GM21515 (cell line): ENCODE results near the gene PSMB3.

Source experiments
- ATAC-seq: cut with Tn5 transposase; IDR thresholded peaks from one replicate; pipeline ENCODE4 v1.9.1; 2021; ENCODE audit not compliant: unreplicated experiment

Gene PSMB3

DNA sequence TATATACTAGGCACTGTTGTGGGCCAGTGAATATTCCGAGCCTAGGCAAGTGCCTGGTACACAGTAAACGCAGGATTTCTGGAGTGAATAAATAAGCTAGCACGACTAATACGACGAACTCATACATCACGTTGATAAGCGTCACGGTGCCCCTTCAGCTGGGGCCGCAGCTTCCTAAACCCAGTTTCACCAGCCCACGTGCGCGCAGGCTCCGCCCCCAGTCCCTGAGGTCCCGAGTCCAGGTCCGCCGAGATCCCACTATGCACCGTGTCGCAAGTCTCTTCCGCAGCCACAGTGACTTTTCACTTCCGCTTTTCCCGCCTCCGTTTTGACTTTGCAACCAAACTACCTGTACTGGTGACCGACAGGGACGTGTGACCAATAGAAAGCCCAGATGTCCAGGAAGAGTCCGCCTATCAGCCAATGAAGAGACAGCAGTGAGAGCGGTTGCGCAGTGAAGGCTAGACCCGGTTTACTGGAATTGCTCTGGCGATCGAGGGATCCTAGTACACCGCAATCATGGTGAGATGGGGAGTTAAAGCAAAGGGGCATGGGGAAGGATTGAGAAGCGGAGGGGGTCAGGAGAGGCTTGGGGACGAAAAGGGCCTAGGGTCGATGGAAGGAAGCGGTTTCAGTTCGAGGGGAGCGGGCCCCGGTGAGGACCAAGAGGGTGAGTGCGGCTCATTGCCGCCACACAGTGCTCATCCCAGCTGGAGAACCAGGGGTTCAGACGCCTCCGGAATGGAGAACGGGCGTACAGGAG lies at the start of gene PSMB3:
Gene PSMB3 (plus strand): TSS at position 434 of the 763 bp plus-strand sequence. CDS start 86 bp downstream, at position 520.
- ATAC-seq, result peak; percentile 80

DNA sequence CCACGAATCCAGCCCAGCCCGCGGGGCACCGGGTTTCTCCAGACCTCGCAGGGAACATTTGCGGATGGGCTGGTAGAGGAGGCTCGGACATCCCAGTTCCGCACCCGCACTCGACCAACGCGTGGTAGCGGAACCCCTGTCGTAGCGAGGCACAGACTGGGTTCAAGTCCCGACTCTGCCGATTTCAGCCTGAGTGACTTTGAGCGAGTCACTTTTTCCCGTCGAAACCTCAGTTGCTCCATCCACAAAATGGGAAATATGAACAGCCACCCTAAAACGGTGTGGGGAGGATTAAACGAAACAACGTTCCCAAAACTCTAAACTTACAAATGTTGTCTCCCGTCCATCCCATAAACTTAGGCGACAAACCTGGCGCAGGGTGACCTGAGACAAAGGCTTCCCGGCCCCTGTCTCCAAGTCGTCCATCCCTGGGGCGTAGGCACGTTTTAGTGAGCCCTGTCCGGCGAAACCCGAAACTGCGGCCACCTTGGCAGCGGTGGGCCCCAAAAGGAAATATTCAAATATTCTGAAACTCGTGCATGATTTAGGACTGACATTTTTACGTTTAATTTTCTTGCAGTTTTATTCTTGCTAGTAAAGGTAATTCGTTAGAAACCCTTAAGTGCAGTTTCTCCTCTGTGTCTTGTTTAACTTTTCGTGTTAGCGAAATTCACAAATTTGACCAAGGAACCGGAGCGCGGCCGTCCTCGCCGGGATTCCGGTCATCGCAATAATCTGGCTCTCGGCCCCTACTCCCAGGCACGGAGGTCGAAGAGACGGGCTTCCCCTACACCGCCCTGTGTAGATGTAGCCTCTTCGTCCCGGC lies 49.4 kb upstream of the PSMB3 start:
- ATAC-seq, result no peak

DNA sequence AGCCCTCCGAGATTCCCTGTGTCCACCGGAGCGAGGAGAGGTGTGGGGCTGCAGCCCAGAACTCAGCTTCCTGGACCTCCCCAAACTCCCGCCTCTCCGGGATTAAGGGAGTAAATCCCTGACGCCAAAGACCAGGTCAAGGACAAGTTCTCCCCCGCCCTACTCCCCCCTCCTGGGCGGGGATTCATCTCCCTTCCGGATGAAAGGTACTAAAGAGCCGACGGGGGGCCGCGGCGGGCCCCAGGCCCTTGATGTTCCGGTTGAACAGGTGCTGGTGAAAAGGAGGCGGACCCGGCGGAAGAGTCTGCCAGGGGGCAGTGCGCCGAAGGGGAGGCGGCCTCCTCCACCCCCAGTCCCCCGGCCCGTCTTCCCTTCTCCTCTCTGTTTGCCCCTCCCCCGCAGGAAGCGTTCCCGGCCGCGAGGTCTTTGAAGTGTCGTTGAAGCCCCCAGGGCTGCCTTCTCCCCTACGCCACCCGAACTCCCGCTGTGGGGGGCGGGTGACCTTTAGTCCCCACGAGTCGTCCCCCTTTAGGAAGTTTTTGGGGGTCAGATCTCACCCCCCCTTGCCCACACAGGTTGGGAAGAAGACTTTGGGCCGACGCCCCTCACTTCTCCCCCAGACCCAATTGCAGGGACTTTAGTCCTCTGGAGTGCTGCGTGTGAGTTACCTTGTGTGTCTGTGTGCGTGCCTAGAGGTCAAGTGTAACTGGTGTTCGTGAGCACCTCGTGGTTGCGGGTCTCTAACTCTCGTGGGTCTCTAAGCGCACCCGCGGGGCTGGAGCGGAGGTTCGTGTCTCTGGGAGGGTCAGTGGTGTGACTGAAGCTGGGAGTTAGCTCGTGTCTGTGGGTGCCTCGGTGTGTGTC lies 48.6 kb upstream of the PSMB3 start:
- no peak for ATAC-seq

DNA sequence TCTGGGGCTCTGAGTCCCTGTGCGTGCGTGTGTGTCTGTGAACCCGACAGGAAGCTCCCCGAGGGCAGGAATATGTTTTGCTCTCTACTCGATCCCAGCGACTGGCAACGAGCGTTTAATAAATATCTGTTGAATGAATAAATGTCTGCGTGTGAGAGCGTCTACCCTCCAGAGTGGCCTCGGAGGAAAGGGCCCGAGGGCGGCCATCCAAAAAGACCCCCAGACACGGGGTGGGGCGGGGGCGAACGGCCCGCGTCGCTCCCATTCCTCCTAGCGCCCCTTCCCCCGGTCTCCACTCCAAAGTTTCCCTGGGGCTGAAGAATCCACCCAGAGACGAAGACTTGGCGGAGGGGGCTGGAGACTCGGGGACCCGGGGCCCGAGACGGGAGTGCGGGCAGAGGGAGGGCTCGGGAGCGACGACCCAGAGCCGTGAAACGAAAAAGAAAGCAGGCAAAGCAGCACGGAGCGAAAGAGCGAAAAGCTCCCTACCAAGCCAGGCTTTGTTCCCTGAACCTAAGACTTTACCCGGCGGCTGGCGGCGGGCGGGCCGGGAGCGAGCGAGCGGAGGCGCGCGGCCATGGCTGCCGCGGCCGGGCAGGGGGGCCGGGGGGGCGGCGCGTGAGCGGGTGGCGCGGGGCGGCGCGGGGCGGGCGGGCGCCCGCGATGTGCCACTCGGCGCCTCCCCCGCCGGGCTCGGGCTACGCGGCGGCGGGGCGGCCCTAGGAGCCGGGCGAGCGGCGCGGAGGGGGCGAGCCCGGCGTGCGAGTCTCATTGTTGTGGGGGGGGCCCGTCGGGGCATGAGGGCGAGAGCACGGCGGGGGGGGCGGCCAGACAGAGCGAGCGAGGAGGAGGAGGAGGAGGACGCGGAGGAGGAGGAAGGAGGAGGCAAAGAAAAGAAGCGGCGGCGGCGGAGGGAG lies 47.7 kb upstream of the PSMB3 start, which contains the start of gene MLLT6:
Gene MLLT6 (plus strand): TSS at position 668 of the 917 bp plus-strand sequence. CDS start 360 bp downstream, outside the sequence.
- ATAC-seq, result no peak

DNA sequence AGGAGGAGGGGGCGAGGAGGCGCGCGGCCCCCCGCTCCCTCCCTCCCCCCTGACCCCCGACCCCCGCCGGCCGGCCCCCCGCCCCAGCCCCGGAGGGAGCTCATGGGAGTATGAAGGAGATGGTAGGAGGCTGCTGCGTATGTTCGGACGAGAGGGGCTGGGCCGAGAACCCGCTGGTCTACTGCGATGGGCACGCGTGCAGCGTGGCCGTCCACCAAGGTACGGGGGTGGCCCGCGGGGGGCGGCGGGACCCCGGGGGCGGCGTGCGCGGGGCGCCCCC lies 47.1 kb upstream of the PSMB3 start:
- no peak for ATAC-seq

DNA sequence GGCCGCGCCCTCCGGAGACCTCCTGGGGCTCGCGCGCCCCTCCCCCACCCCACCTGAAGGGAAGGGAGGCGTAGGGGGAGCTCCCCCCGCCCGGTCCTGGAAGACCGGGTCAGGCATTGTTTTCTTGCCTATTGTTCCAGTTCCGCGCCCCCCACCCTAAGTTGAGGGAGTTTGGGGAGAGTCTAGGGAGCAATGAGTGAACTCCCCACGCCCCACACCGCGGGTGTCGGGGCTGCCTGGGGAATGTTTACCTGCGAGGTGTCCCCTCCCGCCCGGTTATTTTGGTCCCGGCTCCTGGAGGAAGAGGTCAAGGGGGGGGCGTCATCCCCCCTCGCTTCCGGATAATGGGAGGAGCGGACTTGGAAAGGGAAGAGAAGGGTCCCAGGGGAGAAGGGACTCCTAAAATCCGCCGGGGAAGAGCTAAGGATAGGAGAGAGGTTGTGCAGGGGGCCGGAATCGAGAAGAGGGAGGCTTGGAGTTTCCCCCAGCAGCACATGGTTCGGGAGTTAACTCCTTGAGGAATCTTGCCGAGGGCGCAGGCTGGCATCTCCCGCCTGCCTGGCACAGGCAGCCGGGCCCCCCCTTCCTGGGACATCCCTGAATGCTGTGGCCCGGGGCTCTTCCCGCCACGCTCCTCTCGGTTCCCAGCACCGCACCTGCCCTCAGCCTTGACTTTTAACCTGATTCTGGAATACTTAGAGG lies 46.6 kb upstream of the PSMB3 start:
- ATAC-seq, result no peak

DNA sequence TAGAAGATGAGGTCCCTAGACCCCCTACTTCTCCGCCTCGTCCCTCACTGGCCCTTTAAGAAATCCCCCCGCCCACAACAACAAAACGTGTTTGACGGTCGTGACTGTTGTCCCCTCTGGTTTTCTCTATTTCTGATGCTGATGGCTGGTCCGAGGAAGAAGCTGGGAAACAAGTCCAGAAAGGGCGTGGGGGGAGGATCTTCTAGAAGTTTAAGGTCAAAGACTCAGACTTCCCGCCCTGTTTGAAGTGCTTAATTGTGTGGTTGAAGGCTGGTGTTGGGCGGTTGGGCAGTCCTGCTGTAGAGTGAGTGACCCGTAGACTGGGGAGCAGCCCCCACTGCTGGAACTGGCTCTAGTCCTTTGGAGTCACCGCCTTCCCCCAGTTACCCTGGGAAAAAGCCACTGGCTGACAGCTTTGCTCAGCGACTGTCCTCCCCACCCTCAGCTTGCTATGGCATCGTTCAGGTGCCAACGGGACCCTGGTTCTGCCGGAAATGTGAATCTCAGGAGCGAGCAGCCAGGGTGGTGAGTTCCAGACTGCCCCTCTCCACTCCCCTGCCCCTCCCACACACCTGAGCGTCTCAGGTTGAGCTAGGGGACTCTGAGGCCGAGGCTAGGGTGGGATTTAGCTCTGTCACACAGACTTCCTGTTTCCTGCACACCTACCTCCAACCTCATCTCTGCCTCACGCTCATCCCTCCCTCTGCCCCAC lies 45.9 kb upstream of the PSMB3 start:
- ATAC-seq, result no peak

DNA sequence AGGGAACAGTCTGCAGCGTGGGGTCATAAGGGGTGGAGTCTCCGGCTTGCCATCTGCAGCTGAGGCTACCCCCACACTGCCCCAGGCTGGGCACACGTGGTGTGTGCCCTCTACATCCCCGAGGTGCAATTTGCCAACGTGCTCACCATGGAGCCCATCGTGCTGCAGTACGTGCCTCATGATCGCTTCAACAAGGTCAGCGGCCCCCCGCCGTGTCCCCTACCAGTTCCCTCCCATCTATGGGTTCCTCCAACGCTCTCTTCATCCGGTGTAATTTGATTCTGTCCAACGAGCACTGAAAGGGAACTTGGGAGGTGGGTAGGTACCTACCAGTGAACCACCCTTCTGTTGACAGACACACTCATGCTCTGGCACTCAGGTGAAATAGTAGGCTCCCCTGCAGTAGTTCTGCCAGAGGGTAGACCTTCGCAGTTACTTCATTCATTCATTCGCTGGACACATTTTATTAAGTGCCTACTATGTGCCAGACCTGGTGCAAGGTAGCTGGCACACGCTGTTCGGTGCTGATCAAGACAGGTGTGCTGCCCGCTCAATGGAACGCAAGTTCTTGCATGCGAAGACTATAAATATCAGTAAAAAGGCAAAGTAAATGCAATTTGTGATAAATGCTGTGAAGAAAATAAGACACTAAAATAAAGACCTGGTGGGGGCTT lies 44.7 kb upstream of the PSMB3 start:
- no peak for ATAC-seq

DNA sequence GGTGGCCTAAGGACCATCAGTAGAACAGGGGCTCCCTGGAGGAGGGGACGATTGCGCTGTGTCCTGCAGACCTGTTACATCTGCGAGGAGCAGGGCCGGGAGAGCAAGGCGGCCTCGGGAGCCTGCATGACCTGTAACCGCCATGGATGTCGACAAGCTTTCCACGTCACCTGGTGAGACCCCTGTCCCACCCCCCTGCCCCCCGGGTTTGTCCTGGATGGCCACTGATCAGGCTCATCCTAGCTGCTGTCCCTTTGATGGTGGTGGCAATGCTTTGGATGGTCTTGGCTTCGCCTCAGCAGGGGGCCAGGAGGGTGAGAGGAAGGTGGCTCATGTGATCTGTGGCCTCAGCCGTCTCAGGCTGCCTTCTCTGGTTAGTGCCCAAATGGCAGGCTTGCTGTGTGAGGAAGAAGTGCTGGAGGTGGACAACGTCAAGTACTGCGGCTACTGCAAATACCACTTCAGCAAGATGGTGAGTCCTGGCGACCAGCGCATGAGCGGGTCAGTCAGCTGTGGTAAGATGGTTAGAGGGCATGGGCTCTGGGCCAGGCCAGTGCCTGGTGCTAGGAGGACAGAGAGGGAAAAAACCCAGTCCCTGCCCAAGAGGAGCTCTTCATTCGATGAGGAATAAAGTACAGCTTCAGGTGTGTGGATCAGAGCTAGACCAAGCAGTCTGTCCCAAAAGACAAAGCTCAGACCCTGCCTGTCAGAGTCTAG lies 43.3 kb upstream of the PSMB3 start:
- ATAC-seq, result no peak

DNA sequence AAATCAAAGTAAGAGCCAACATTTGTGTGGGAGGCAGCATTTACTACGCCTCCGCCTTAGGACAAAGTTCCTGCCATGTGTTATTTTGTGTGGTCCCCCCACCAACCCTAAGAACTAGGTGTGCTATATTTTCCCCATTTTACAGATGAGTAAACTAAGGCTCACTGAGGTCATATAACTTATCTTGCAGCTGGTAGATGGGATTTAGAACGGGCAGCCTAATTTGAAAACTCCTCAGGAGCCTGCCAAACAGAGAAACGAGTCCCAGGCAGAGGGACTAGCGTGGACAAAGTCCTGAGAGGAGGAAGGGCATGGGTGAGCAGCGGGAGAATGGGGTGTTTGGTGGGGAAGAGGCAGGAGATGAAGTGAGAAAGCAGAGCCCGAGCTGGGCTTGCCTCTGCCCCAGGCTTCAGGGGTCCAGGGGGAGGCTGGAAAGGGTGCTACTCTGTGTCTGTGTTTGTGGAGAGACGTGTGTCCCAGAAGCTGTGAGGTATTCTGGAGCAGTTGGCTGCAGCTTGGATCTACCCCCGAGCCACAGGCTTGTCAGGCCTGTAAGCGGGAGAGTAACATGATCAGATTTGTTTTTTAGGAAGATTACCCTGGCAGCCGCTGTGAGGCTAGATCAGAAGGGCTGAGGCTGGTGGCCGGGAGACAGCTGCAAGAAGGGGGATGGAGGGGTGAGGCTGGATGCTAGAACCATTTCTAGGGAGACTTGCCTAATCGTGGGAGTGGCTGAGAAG lies 42.5 kb upstream of the PSMB3 start:
- ATAC-seq, result no peak

DNA sequence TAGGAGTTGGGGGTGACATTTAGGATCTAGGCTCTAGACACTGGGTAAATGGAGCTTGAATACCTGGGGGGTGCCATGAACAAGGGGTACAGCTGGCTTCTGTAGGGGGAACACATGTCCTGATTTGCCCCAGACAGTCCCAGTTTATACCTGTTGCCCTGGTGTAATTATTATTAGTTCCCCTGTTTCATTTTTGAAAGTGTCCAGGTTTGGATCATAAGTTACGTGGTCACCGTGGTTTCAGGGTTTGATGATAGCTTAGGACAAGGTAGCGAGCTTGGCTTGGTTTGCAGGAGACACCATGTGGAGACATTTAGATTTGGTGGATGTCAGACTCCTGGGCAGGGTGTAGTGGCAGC lies 42.0 kb upstream of the PSMB3 start:
- ATAC-seq, result no peak

DNA sequence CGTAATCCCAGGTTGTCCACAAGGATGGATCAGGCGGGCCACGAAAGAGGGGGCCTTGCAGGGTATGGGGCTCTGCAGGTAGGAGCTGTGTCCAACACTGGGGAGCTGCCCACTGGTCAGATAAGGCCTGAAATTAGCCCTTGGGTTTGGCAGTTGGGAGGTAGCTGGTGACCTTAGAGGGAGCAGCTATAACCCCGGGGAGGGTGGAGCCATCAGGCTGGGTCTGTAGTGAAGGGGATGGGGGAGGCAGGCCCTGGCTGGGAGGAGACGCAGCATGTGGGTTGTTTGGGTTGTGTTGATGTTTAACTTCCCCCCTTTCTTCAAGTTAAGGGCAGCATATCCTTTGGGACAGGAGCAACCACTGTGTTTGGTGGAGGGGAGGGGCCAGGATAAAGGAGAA lies 41.6 kb upstream of the PSMB3 start:
- ATAC-seq, result no peak

DNA sequence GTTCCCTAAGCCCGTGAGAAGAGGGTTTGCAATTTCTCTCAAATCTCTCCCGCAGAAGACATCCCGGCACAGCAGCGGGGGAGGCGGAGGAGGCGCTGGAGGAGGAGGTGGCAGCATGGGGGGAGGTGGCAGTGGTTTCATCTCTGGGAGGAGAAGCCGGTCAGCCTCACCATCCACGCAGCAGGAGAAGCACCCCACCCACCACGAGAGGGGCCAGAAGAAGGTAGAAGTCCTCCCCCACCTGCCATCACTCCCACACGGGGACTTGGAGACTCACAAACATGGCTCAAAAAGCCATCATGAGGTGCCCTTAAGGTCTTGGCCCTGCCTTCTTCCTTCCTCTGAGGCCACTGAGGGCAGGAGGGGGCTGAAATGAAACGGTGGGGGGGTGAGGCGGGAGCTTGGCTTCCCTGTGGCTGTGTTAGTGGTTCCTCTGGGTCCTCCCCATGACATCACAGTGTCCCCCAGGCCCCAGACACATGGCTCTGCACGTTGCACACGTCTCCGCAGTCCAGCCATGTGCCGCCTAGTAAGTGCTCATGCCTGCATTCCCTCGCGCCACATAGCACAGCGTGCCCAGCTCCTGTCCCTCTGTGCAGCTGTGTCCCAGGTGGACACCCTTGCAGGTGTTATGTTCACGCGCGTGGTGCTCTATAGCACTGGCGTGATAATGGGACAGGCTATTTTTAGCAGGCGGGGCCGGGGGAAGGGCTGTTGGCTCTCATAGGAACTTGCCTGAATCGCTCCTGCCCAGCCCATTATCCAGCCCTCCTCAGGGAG lies 40.6 kb upstream of the PSMB3 start:
- ATAC-seq, result no peak

DNA sequence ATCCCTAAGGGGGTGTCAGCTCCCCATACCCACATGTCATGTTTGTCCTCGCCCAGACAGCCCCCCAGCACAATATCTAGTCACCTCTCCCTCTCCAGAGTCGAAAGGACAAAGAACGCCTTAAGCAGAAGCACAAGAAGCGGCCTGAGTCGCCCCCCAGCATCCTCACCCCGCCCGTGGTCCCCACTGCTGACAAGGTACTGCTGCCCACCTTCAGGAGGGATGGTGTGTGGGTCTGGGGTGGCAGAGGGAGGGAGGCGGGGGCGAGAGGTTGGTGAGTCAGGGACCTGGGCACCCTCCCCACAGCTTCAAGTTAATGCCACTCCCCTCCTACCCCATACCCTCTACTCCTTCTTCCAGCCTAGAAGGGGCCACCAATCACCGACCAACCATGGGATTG lies 39.9 kb upstream of the PSMB3 start:
- no peak for ATAC-seq

DNA sequence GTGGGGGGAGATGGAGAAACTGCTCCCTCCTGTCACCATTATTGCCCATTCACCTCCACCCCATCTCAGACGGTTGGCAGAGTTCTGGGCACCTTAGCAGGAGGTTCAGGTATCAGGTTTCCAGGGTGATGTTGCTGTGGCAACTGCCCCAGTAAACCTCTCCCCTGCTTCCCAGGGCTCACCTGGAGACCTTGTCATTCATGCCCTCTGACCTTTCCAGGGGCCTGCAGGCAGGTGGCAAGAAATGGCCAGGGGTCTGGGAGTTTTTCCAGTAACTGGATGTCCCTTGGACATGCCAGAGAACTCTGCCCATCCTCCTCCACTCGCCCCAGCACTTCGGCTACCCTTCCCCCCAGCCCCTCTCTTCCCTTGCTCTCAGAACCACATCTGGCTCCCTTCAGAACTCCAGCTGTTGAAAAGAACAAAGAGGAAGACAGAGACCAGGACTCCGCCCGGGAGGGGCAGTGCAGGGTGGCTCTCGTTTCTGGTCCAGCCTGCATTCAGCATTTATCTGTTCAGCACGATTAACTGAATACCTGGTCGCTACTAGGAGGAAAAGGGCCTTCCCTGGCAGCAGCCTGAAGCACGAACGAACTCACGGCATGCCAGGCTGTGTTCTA lies 39.0 kb upstream of the PSMB3 start:
- no peak for ATAC-seq
